Gastroesophageal sphincter (tissue), 4 donors: ENCODE data around the gene LGI1. TPM values are rescaled to one million over a fixed set of nuclear protein-coding genes. Genes with fewer than 3 reads are reported as not detected.

ENCODE experiments used
- ATAC-seq: fragments of 150-250 bp; one replicate; pipeline ENCODE4 v1.9.1; 2016; ENCODE audit warnings: mild to moderate bottlenecking, moderate library complexity
- H3K27ac ChIP-seq, 4 donors: fragments of 200-600 bp; sonication (generic) in 3 of 4; 1 replicate in 3 of 4; 2 replicates in 1 of 4; pipeline ENCODE4 v1.5.1; 2016 to 2019
- H3K27me3 ChIP-seq: fragments of 200-600 bp; sonication (generic); one replicate; pipeline ENCODE4 v1.5.1; 2019
- H3K36me3 ChIP-seq, 2 donors: fragments of 200-600 bp; sonication (generic); one replicate each; pipeline ENCODE4 v1.5.1; 2019; ENCODE audit warnings: control low read depth in 1 of 2
- H3K4me1 ChIP-seq, 3 donors: fragments of 200-600 bp; sonication (generic); 1 replicate in 2 of 3; 2 replicates in 1 of 3; pipeline ENCODE4 v1.5.1; 2016 to 2019; ENCODE audit warnings: control low read depth in 2 of 3
- H3K4me3 ChIP-seq, 2 donors: fragments of 200-600 bp; sonication (generic); one replicate each; pipeline ENCODE4 v1.5.1; 2019; ENCODE audit warnings: mild to moderate bottlenecking in 1 of 2, moderate library complexity in 1 of 2
- H3K9me3 ChIP-seq, 3 donors: fragments of 200-600 bp; sonication (generic); one replicate each; pipeline ENCODE4 v1.5.1; 2017 to 2019; ENCODE audit warnings: control low read depth in 2 of 3
- EP300 ChIP-seq: sonication (generic); formaldehyde crosslinking; IDR thresholded peaks from one replicate; pipeline ENCODE4 v1.6.1; 2017; ENCODE audit warnings: antibody characterized with exemption, mild to moderate bottlenecking
- POLR2A ChIP-seq, 2 donors: fragments of 450-650 bp; IDR thresholded peaks; one replicate each; pipeline ENCODE4 v1.6.1; 2017; ENCODE audit warnings: antibody characterized with exemption in 2 of 2, mild to moderate bottlenecking in 2 of 2, moderate library complexity in 1 of 2
- POLR2AphosphoS5 ChIP-seq: sonication (generic); formaldehyde crosslinking; IDR thresholded peaks from one replicate; pipeline ENCODE4 v1.6.1; 2017; ENCODE audit warnings: antibody characterized with exemption
- WGBS, 2 donors: methylation state at CpG; one replicate each; pipeline ENCODE4 v1.1.5; 2018; ENCODE audit warnings: low coverage in 1 of 2; 5-methylcytosine and 5-hydroxymethylcytosine counted together
- total RNA-seq, 4 donors: library from RNA; depleted of rRNA; stranded (reverse); fragments of >200 nt; gene quantifications; one replicate each; pipeline ENCODE4 v1.1.0, GENCODE V29; 2016
- TF ChIP-seq, protein P1 (sequence below), 4 experiments: fragments of 200-600 bp in 2 of 4; fragments of 450-650 bp in 2 of 4; sonication (generic) in 1 of 4; IDR thresholded peaks; one replicate each; pipeline ENCODE4 v1.5.1; 2017 to 2019; ENCODE audit warnings: antibody characterized with exemption in 4 of 4, mild to moderate bottlenecking in 2 of 4, moderate library complexity in 2 of 4

LGI1 gene
- total RNA-seq, 4 donors from 2014 or later = 0.17 to 1.9 (median 0.35) TPM; not detected in 1

DNA sequence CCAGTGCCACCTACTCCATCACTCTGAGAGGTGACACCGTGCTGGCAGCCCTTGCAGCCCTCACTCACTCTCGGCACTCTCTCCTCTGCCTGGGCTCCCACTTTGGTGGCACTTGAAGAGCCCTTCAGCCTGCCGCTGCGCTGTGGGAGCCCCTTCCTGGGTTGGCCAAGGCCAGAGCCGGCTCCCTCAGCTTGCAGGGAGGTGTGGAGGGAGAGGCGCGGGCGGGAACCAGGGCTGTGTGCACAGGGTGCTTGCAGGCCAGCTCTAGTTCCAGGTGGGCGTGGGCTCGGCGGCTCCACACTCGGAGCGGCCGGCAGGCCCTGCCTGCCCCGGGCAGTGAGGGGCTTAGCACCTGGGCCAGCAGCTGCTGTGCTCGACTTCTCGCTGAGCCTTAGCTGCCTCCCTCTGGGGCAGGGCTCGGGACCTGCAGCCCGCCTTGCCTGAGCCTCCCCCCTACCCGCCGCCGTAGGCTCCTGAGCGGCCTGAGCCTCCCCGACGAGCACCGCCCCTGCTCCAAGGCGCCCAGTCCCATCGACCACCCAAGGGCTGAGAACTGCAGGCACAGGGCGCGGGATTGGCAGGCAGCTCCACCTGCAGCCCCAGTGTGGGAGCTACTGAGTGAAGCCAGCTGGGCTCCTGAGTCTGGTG is 87.4 kb downstream of the LGI1 start:
- Histone ChIP-seq H3K9me3 (no peaks in the 10 kb centered on the region), H3K36me3 (no peaks in the 10 kb centered on the region), H3K4me1 (peaks cover 0 to 9% (median 0%) of the 10 kb centered on the region in 3 donors), H3K4me3 (no peak overlapping the region), H3K27ac (no peak overlapping the region), H3K27me3 (no peaks in the 10 kb centered on the region)
- ATAC-seq = no peak
- TF ChIP-seq POLR2AphosphoS5 (no peak), EP300 (no peak), POLR2A (IDR thresholded peaks at IDR 0.05) (no peak)
- TF ChIP-seq, protein P1, sequence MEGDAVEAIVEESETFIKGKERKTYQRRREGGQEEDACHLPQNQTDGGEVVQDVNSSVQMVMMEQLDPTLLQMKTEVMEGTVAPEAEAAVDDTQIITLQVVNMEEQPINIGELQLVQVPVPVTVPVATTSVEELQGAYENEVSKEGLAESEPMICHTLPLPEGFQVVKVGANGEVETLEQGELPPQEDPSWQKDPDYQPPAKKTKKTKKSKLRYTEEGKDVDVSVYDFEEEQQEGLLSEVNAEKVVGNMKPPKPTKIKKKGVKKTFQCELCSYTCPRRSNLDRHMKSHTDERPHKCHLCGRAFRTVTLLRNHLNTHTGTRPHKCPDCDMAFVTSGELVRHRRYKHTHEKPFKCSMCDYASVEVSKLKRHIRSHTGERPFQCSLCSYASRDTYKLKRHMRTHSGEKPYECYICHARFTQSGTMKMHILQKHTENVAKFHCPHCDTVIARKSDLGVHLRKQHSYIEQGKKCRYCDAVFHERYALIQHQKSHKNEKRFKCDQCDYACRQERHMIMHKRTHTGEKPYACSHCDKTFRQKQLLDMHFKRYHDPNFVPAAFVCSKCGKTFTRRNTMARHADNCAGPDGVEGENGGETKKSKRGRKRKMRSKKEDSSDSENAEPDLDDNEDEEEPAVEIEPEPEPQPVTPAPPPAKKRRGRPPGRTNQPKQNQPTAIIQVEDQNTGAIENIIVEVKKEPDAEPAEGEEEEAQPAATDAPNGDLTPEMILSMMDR (IDR thresholded peaks at IDR 0.05) = no peak
- WGBS, 2 donors = 100% methylated on average over 1 of the region's 30 CpGs; no CpG with 5 or more reads in 1 of the 2 donors

Other genes with a start within 250 kb of the LGI1 start
- not detected for gene FFAR4, start 191.3 kb upstream of the LGI1 start, total RNA-seq
- gene RBP4, start 156.7 kb upstream of the LGI1 start, total RNA-seq = 10 to 100 TPM in 1 of 4 donors, 1 to 10 TPM in 1, not detected in 2; 1.9 to 10.6 TPM
- not detected for gene PDE6C, start 145.4 kb upstream of the LGI1 start, total RNA-seq
- 10 to 100 TPM in 2 of 4 donors, 1 to 10 TPM in 2; 8.4 to 28.6 (median 14.3) TPM for gene FRA10AC1, start 55.3 kb upstream of the LGI1 start, total RNA-seq
- gene SLC35G1, start 136.0 kb downstream of the LGI1 start, total RNA-seq = 1 to 10 TPM; 3.4 to 5.5 (median 4.7) TPM
- gene PLCE1, start 236.0 kb downstream of the LGI1 start, total RNA-seq = 10 to 100 TPM; 13.5 to 23.0 (median 19.1) TPM